ENCODE measurements around the gene PTPN13. TPM values are rescaled to one million over a fixed set of nuclear protein-coding genes. Genes with fewer than 3 reads are reported as not detected.

Gene PTPN13
- total RNA-seq, 1 experiment from 2014 or later = 107 TPM

DNA sequence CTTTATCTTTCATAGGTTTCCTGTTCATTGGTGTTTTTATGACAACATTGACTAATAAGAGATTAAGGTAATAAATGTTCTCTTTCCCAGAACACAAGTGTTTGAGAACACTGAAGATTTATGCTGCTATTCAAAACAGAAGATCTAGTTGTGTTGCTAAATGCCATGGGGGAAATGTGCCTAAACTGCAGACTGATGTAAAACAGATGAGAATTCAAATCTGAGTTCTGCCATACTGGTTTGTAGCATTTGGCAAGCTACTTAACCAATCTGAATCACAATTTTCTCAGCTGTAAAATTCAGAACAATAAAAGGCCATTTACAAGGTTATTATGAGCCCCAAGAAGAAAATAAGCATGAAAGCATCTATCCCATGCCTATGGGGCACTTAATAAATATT lies 252.8 kb downstream of the PTPN13 start:
- H3K27ac ChIP-seq (ENCODE audit: low read depth, low read length, poor library complexity, severe bottlenecking) = no peak overlapping the region
- intact Hi-C loops (cut with micrococcal nuclease; ENCODE audit: unreplicated experiment) = no loop called here
- no peak overlapping the region for H3K4me3 ChIP-seq (ENCODE audit: low read depth, low read length, poor library complexity, severe bottlenecking)
- POLR2A ChIA-PET (ENCODE audit: low non-redundant PET) = no interaction called here
- TF ChIP-seq EZH2 (IDR thresholded peaks at IDR 0.05; ENCODE audit: borderline replicate concordance, low read depth, low read length, poor library complexity, severe bottlenecking) = no peak
- TF ChIP-seq, protein P1, sequence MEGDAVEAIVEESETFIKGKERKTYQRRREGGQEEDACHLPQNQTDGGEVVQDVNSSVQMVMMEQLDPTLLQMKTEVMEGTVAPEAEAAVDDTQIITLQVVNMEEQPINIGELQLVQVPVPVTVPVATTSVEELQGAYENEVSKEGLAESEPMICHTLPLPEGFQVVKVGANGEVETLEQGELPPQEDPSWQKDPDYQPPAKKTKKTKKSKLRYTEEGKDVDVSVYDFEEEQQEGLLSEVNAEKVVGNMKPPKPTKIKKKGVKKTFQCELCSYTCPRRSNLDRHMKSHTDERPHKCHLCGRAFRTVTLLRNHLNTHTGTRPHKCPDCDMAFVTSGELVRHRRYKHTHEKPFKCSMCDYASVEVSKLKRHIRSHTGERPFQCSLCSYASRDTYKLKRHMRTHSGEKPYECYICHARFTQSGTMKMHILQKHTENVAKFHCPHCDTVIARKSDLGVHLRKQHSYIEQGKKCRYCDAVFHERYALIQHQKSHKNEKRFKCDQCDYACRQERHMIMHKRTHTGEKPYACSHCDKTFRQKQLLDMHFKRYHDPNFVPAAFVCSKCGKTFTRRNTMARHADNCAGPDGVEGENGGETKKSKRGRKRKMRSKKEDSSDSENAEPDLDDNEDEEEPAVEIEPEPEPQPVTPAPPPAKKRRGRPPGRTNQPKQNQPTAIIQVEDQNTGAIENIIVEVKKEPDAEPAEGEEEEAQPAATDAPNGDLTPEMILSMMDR (conservative IDR thresholded peaks at IDR 0.05; ENCODE audit: low read depth, low read length) = no peak
- DNase-seq (ENCODE audit: low spot score) = peak; percentile 40
- no TSS peak for BruUV-seq (replicated peaks)
- CTCF ChIA-PET = no interaction called here
- H3K36me3 ChIP-seq (ENCODE audit: insufficient read depth, low read length, poor library complexity, severe bottlenecking) = no peaks in the 10 kb centered on the region
- no peaks in the 10 kb centered on the region for H3K27me3 ChIP-seq (replicated peaks; ENCODE audit: insufficient read depth, low read depth, low read length, poor library complexity)
- no peaks in the 10 kb centered on the region for H3K9me3 ChIP-seq (ENCODE audit: low read depth, low read length, poor library complexity, severe bottlenecking)
- peaks cover 9% of the 10 kb centered on the region for H3K4me1 ChIP-seq (ENCODE audit: insufficient read depth, low read length, poor library complexity, severe bottlenecking)

DNA sequence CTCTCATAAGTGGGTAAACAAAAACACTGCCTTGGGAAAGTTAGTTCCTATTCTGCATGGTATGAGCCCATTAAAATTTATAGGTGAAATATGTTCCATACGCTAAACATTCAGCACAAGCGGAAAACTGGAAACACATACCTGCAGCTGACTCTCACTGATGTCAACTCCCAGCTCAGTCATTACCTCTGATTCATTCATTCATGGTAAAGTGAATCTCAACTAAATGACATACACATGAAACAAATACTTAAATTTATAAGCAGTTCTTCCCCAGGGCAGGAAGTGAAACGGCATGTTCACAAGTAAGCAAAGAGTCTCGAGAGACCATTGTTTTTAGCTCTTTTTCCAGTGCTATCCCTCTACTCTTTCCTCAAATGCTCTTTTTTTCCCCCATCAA lies 253.5 kb downstream of the PTPN13 start:
- POLR2A ChIA-PET (ENCODE audit: low non-redundant PET) = no interaction called here
- no peak for DNase-seq (ENCODE audit: low spot score)
- H3K27ac ChIP-seq (ENCODE audit: low read depth, low read length, poor library complexity, severe bottlenecking) = no peak overlapping the region
- peaks cover 9% of the 10 kb centered on the region for H3K4me1 ChIP-seq (ENCODE audit: insufficient read depth, low read length, poor library complexity, severe bottlenecking)
- no peaks in the 10 kb centered on the region for H3K27me3 ChIP-seq (replicated peaks; ENCODE audit: insufficient read depth, low read depth, low read length, poor library complexity)
- H3K4me3 ChIP-seq (ENCODE audit: low read depth, low read length, poor library complexity, severe bottlenecking) = no peak overlapping the region
- no peak for TF ChIP-seq EZH2 (IDR thresholded peaks at IDR 0.05; ENCODE audit: borderline replicate concordance, low read depth, low read length, poor library complexity, severe bottlenecking)
- TF ChIP-seq, protein P1 (conservative IDR thresholded peaks at IDR 0.05; ENCODE audit: low read depth, low read length) = no peak
- intact Hi-C loops (cut with micrococcal nuclease; ENCODE audit: unreplicated experiment) = no loop called here
- H3K9me3 ChIP-seq (ENCODE audit: low read depth, low read length, poor library complexity, severe bottlenecking) = no peaks in the 10 kb centered on the region
- no peaks in the 10 kb centered on the region for H3K36me3 ChIP-seq (ENCODE audit: insufficient read depth, low read length, poor library complexity, severe bottlenecking)
- BruUV-seq (replicated peaks) = no TSS peak
- CTCF ChIA-PET = no interaction called here

DNA sequence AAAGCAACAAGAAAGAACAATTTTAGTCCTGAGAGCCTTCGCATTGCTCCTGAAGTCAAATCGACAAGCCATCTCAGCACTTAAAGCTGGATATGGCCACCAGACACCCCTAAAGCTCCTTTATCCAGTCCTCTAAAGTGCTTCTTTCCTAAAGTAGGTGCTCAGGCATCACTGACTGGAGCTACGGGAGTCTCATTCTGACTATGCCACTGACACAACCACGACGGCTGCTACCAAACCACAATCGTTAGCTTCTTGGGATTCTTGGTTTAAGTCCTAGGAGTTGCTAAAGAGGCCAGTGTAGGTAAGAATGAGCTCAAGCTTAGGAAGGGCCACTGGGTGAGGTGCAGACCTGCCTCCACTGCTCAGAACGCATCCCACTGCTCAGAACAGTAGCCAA lies 254.0 kb downstream of the PTPN13 start:
- TF ChIP-seq, protein P1 (conservative IDR thresholded peaks at IDR 0.05; ENCODE audit: low read depth, low read length) = no peak
- no peak for TF ChIP-seq EZH2 (IDR thresholded peaks at IDR 0.05; ENCODE audit: borderline replicate concordance, low read depth, low read length, poor library complexity, severe bottlenecking)
- no TSS peak for BruUV-seq (replicated peaks)
- intact Hi-C loops (cut with micrococcal nuclease; ENCODE audit: unreplicated experiment) = no loop called here
- Histone ChIP-seq H3K9me3 (ENCODE audit: low read depth, low read length, poor library complexity, severe bottlenecking) (no peaks in the 10 kb centered on the region), H3K27me3 (replicated peaks; ENCODE audit: insufficient read depth, low read depth, low read length, poor library complexity) (no peaks in the 10 kb centered on the region), H3K36me3 (ENCODE audit: insufficient read depth, low read length, poor library complexity, severe bottlenecking) (no peaks in the 10 kb centered on the region), H3K27ac (ENCODE audit: low read depth, low read length, poor library complexity, severe bottlenecking) (no peak overlapping the region), H3K4me1 (ENCODE audit: insufficient read depth, low read length, poor library complexity, severe bottlenecking) (peaks cover 9% of the 10 kb centered on the region), H3K4me3 (ENCODE audit: low read depth, low read length, poor library complexity, severe bottlenecking) (no peak overlapping the region)
- CTCF ChIA-PET = no interaction called here
- DNase-seq (ENCODE audit: low spot score) = no peak
- POLR2A ChIA-PET (ENCODE audit: low non-redundant PET) = no interaction called here
